ENCODE measurements around the gene EXOC8.

DNA sequence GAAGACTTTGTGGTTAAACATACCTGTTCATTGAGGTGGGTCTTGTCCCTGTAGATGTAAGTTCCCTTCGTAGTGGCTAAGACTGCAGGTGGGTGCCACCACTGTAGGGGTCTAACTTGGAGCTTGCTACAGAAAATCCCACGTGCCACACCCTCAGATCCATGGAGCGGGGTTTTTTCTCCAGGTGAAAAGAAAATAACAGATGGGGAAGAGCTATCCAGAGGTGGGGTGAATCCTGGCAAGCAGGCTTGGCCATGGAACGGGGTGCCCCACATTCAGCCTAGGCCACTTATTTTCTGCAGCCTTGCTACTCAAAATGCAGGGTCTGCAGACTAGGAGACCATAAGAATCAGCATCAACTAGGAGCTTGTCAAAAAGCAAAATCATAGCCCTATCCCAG lies 24.0 kb downstream of the EXOC8 start:
- no peak for TF ChIP-seq TAF1 (IDR thresholded peaks at IDR 0.05; ENCODE audit: borderline replicate concordance, low read depth, low read length)
- no peak for TF ChIP-seq POLR2A (IDR thresholded peaks at IDR 0.05; ENCODE audit: low read depth, low read length)
- no peak for TF ChIP-seq POLR2AphosphoS5 (IDR thresholded peaks at IDR 0.05; ENCODE audit: low read depth, low read length)
